Hepatocyte (in vitro differentiated cells): ENCODE data around the gene SLC66A3. TPM values are rescaled to one million over a fixed set of nuclear protein-coding genes. Genes with fewer than 3 reads are reported as not detected.

Source experiments
- DNase-seq: peaks from one replicate; pipeline ENCODE4 v3.0.0-alpha.2; 2016; ENCODE audit warnings: low spot score
- H2AFZ ChIP-seq: fragments of 200-600 bp; sonication (generic); 2 replicates; pipeline ENCODE4 v1.6.0; 2016; ENCODE audit warnings: antibody characterized with exemption, mild to moderate bottlenecking
- H3K27ac ChIP-seq: fragments of 200-600 bp; sonication (generic); 2 replicates; pipeline ENCODE4 v1.5.1; 2016; ENCODE audit warnings: mild to moderate bottlenecking
- H3K27me3 ChIP-seq: fragments of 200-600 bp; sonication (generic); 2 replicates; pipeline ENCODE4 v1.6.1; 2016
- H3K36me3 ChIP-seq: fragments of 200-600 bp; sonication (generic); replicated peaks from 2 replicates; pipeline ENCODE4 v1.5.1; 2016; ENCODE audit warnings: low read depth; ENCODE audit not compliant: insufficient read depth
- H3K4me1 ChIP-seq: fragments of 200-600 bp; sonication (generic); 2 replicates; pipeline ENCODE4 v1.5.1; 2016; ENCODE audit warnings: mild to moderate bottlenecking, moderate library complexity; ENCODE audit not compliant: insufficient read depth
- H3K4me2 ChIP-seq: fragments of 200-600 bp; sonication (generic); 2 replicates; pipeline ENCODE4 v1.6.0; 2016
- H3K4me3 ChIP-seq: fragments of 200-600 bp; sonication (generic); 2 replicates; pipeline ENCODE4 v1.5.1; 2016; ENCODE audit warnings: mild to moderate bottlenecking
- H3K79me2 ChIP-seq: fragments of 200-600 bp; sonication (generic); 2 replicates; pipeline ENCODE4 v1.6.0; 2017; ENCODE audit warnings: mild to moderate bottlenecking
- H3K9me2 ChIP-seq: fragments of 200-600 bp; sonication (generic); replicated peaks from 2 replicates; pipeline ENCODE4 v1.6.0; 2017; ENCODE audit warnings: mild to moderate bottlenecking; ENCODE audit not compliant: insufficient read depth
- H3K9me3 ChIP-seq: fragments of 200-600 bp; sonication (generic); 2 replicates; pipeline ENCODE4 v1.5.1; 2016; ENCODE audit warnings: low read depth, mild to moderate bottlenecking
- H4K20me1 ChIP-seq: fragments of 200-600 bp; sonication (generic); 2 replicates; pipeline ENCODE4 v1.6.0; 2016; ENCODE audit warnings: mild to moderate bottlenecking; ENCODE audit not compliant: insufficient read depth, poor library complexity, severe bottlenecking
- EZH2 ChIP-seq: fragments of 200-600 bp; sonication (generic); IDR thresholded peaks from 2 replicates; pipeline ENCODE4 v1.6.1; 2016; ENCODE audit warnings: antibody characterized with exemption, mild to moderate bottlenecking, borderline replicate concordance
- EZH2phosphoT487 ChIP-seq: fragments of 200-600 bp; sonication (generic); IDR thresholded peaks from one replicate; pipeline ENCODE4 v1.6.1; 2018; ENCODE audit warnings: antibody characterized with exemption, mild to moderate bottlenecking, low read depth, moderate library complexity; ENCODE audit not compliant: unreplicated experiment, severe bottlenecking
- WGBS: methylation state at CpG from one replicate; pipeline ENCODE4 v1.1.6; 2016; ENCODE audit warnings: low lambda C conversion rate; ENCODE audit errors: missing lambda C conversion rate; 5-methylcytosine and 5-hydroxymethylcytosine counted together
- polyA plus RNA-seq: library from polyadenylated mRNA; unstranded; fragments of >200 nt; fragmentation: Nextera tagmentation; extraction: Ambion mirVana; gene quantifications from 2 replicates; pipeline ENCODE4 v1.2.1, GENCODE V29; 2016
- total RNA-seq: library from RNA; depleted of rRNA; stranded (reverse); fragments of >200 nt; gene quantifications from 2 replicates; pipeline ENCODE4 v1.2.3, GENCODE V29; 2014
- TF ChIP-seq, protein P1 (sequence below): fragments of 200-600 bp; sonication (generic); IDR thresholded peaks from 2 replicates; pipeline ENCODE4 v1.5.1; 2016; ENCODE audit warnings: antibody characterized with exemption, mild to moderate bottlenecking; ENCODE audit not compliant: poor library complexity

SLC66A3 gene
- total and polyA plus RNA-seq, 2 experiments from 2014 or later: 24.3 to 26.8 TPM

DNA sequence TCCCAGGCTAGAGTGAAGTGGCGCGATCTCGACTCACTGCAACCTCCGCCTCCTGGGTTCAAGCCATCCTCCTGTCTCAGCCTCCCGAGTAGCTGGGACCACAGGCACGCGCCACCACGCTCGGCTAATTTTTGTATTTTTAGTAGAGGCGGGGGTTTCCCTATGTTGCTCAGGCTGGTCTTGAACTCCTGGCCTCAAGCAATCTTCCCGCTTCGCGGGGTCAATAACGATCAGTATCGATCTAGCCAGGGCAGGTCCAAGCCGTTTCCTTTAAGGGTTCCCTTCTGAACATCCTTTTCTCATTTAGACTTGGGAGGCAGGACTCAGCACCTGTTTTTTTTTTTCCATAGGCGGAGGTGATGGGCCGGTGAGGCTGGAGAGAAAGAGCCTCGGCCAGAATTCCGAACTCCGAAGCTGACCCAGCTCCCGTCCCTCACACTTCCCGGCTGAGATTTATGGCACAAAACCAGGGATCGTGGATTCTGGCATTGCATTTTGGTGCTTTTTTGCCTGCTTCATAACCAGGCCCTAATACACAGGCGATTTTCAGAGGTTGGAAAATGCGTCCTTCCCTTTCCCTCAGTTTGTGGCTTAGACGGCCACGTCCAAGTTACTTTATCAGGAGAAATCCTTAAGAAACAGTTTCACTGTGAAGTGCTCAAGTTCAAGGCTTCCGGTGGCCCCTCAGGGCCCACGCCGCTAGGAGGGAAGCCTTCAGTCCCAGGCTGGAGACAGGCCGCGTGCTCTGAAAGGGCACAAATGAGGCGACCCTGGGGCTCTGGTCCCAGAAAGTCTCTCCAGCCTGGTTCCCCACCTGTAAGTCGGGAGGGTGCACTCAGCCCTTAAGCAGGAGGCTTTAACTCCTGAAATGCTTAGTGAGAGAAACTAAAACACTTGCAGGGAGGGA lies 998 bp upstream of the SLC66A3 start:
- peak overlapping the region; percentile 86 for H3K4me2 ChIP-seq
- TF ChIP-seq EZH2: no peak
- TF ChIP-seq, protein P1, sequence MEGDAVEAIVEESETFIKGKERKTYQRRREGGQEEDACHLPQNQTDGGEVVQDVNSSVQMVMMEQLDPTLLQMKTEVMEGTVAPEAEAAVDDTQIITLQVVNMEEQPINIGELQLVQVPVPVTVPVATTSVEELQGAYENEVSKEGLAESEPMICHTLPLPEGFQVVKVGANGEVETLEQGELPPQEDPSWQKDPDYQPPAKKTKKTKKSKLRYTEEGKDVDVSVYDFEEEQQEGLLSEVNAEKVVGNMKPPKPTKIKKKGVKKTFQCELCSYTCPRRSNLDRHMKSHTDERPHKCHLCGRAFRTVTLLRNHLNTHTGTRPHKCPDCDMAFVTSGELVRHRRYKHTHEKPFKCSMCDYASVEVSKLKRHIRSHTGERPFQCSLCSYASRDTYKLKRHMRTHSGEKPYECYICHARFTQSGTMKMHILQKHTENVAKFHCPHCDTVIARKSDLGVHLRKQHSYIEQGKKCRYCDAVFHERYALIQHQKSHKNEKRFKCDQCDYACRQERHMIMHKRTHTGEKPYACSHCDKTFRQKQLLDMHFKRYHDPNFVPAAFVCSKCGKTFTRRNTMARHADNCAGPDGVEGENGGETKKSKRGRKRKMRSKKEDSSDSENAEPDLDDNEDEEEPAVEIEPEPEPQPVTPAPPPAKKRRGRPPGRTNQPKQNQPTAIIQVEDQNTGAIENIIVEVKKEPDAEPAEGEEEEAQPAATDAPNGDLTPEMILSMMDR: no peak
- no peak for TF ChIP-seq EZH2phosphoT487
- H3K4me1 ChIP-seq: peaks cover 12% of the 10 kb centered on the region
- H3K9me3 ChIP-seq: no peaks in the 10 kb centered on the region
- H3K27me3 ChIP-seq: no peaks in the 10 kb centered on the region
- 70% methylated on average over 35 of the region's 35 CpGs for WGBS
- no peak overlapping the region for H3K4me3 ChIP-seq
- no peaks in the 10 kb centered on the region for H3K79me2 ChIP-seq
- peak overlapping the region; percentile 95 for H2AFZ ChIP-seq
- peak; percentile 34 for DNase-seq
- H3K36me3 ChIP-seq: no peaks in the 10 kb centered on the region
- peak overlapping the region; percentile 96 for H3K27ac ChIP-seq
- no peaks in the 10 kb centered on the region for H4K20me1 ChIP-seq
- H3K9me2 ChIP-seq: no peaks in the 10 kb centered on the region

DNA sequence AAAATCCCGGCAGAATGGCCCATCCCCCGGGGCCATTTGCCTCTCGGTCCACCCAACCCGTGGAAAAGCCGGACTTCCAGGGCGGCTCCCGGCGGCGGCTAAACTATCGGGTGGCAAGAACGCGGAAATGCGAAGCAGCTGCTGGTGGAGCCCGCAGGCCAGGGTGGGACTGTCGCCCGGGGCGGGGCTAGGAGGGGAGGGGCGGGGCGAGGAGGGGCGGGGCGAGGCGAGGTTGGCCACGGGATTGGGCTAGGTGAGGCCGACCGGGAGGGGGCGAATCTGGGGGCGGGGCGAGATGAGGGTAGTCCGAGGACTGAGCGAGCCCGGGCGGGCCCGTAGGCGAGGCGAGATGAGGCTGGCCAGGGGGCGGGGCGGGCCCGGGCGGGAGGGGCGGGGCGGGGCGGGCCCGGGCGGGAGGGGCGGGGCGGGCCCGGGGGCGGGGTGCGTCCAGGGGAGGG lies 315 bp upstream of the SLC66A3 start:
- Histone ChIP-seq H2AFZ (peak overlapping the region; percentile 95), H3K4me1 (peaks cover 12% of the 10 kb centered on the region)

DNA sequence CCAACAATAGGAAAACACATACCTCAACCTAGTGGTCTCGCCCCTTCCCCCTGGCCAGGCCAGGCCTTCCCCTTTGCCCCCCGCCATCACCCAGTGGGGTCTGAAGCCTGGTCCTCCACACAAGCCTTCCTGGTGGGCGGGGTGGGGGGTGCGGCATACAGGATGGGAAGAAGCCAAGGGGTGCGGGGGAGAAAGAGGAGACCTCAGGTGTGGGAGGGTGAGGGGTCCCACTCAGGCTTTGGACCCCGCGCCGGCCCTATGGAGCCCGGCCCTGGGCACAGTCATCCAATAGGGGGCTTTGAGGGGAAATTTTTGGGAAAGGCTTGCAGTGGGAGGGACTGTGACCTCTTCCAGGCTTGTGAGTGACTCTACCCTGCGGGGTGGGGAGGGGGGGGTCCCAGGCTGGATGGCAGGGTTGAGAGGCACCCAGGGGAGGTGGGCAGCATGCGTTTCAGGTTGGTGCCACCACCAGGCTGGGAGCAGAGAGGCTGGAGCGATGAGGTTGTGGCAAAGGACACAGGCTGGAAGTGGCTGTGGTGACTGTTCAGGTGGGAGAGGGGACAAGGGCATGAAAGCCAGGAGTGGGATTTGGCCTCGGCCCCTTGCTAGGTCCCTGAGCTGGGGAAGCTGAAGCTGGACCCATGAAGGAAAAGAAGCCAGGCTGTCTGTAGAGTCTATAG lies 1.3 kb downstream of the SLC66A3 start:
- Histone ChIP-seq H3K9me3 (no peaks in the 10 kb centered on the region), H3K79me2 (no peaks in the 10 kb centered on the region), H4K20me1 (no peaks in the 10 kb centered on the region), H3K27ac (no peak overlapping the region), H3K4me2 (peak overlapping the region; percentile 96), H3K4me3 (no peak overlapping the region), H3K9me2 (no peaks in the 10 kb centered on the region), H3K4me1 (peaks cover 12% of the 10 kb centered on the region), H3K36me3 (no peaks in the 10 kb centered on the region), H3K27me3 (no peaks in the 10 kb centered on the region), H2AFZ (no peak overlapping the region)
- no peak for DNase-seq
- TF ChIP-seq EZH2 (no peak), EZH2phosphoT487 (no peak)
- TF ChIP-seq, protein P1: no peak
- 98% methylated on average over 8 of the region's 13 CpGs for WGBS

More for the DNA sequence above, 315 bp upstream of the SLC66A3 start:
- H3K4me2 ChIP-seq: peak overlapping the region; percentile 96
- no peaks in the 10 kb centered on the region for H3K36me3 ChIP-seq
- no peaks in the 10 kb centered on the region for H3K27me3 ChIP-seq
- H3K9me3 ChIP-seq: no peaks in the 10 kb centered on the region
- H3K9me2 ChIP-seq: no peaks in the 10 kb centered on the region
- H4K20me1 ChIP-seq: no peaks in the 10 kb centered on the region
- H3K27ac ChIP-seq: peak overlapping the region; percentile 96
- 3% methylated on average over 18 of the region's 49 CpGs for WGBS
- TF ChIP-seq EZH2phosphoT487: no peak
- no peak for TF ChIP-seq EZH2
- TF ChIP-seq, protein P1: no peak
- no peaks in the 10 kb centered on the region for H3K79me2 ChIP-seq
- peak; percentile 99 for DNase-seq
- H3K4me3 ChIP-seq: no peak overlapping the region
